Raji (cell line): ENCODE measurements around the gene TSPAN14.

Source experiments
- POLR2A ChIP-seq: IDR thresholded peaks from 2 replicates; pipeline ENCODE4 v1.6.1; 2011; ENCODE audit warnings: low read depth, low read length, control low read depth; ENCODE audit not compliant: insufficient read depth

The TSPAN14 gene

GRCh38 chr10:80453842-80454512 lies at the start of gene TSPAN14:
Gene TSPAN14, plus strand, starts transcription at chr10:80454310. Its CDS starts 34,924 bp downstream, at chr10:80489234.
- TF ChIP-seq POLR2A = peak; percentile 64

- no peak for TF ChIP-seq POLR2A
These were observed 49.1 kb upstream of the TSPAN14 start for GRCh38 chr10:80405035-80405434.

GRCh38 chr10:80405626-80406025 lies 48.5 kb upstream of the TSPAN14 start:
- no peak for TF ChIP-seq POLR2A

- no peak for TF ChIP-seq POLR2A
These were observed 47.9 kb upstream of the TSPAN14 start for GRCh38 chr10:80406204-80406603.

- TF ChIP-seq POLR2A = no peak
These were observed 46.3 kb upstream of the TSPAN14 start for GRCh38 chr10:80407812-80408241.

GRCh38 chr10:80408242-80409101 lies 45.6 kb upstream of the TSPAN14 start, which contains the start of gene PRXL2A:
Gene PRXL2A, plus strand, starts transcription at chr10:80408551. Its CDS starts 11,917 bp downstream, at chr10:80420468.
- TF ChIP-seq POLR2A = peak; percentile 59

GRCh38 chr10:80409121-80409520 lies 45.0 kb upstream of the TSPAN14 start:
- TF ChIP-seq POLR2A = no peak

GRCh38 chr10:80410122-80410521 lies 44.0 kb upstream of the TSPAN14 start:
- no peak for TF ChIP-seq POLR2A

- TF ChIP-seq POLR2A = no peak
These were observed 43.4 kb upstream of the TSPAN14 start for GRCh38 chr10:80410578-80411145.

GRCh38 chr10:80411267-80411668 lies 42.8 kb upstream of the TSPAN14 start:
- TF ChIP-seq POLR2A = no peak

- no peak for TF ChIP-seq POLR2A
These were observed 42.4 kb upstream of the TSPAN14 start for GRCh38 chr10:80411681-80412220.

GRCh38 chr10:80412486-80412885 lies 41.6 kb upstream of the TSPAN14 start:
- TF ChIP-seq POLR2A = no peak

- no peak for TF ChIP-seq POLR2A
These were observed 40.7 kb upstream of the TSPAN14 start for GRCh38 chr10:80413271-80413996.

GRCh38 chr10:80414142-80414895 lies 39.8 kb upstream of the TSPAN14 start:
- no peak for TF ChIP-seq POLR2A
